ENCODE results near the gene B4GALT4.

GRCh38 chr3:119191800-119192199, 48.9 kb downstream of the B4GALT4 start:
- TF ChIP-seq CTCF (IDR thresholded peaks at IDR 0.05) (no peak), BHLHE40 (IDR thresholded peaks at IDR 0.05; ENCODE audit: low read depth, low read length) (no peak), RNF2 (IDR thresholded peaks at IDR 0.05; ENCODE audit: borderline replicate concordance, low read depth) (no peak), POLR2A (IDR thresholded peaks at IDR 0.05; ENCODE audit: low read length) (no peak)

Data from A549 (cell line).